TTC549 (cell line): ENCODE data around the gene FTO.

ENCODE experiments used
- FAIRE-seq: peaks from 2 replicates; lab custom pipeline; 2012; peaks lifted over from hg19 to GRCh38; lab: Jason Lieb, UNC

FTO gene

GRCh38 chr16:53901408-53901807 is 197.5 kb downstream of the FTO start:
- no peak for FAIRE-seq

GRCh38 chr16:53904533-53904932 is 200.6 kb downstream of the FTO start:
- no peak for FAIRE-seq

DNA sequence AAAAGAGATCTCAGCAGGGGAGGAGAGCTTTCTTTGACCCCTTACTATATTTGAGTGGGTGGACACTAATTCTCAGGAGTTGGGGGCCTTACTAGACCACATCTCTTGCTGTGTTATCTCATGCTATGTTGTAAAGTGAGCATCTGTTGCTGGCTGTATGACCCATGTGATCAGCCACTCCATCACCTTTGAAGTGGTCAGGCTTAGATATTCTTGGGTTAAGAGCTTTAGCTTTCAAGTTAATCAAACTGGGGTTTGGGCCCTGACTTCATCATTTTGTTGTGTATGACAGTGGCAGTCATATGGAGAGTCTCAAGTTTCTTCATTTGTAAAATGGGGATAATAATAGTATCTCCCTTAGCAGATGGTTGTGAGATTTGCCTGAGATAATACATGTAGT is 201.1 kb downstream of the FTO start:
- FAIRE-seq, result no peak

- FAIRE-seq, result no peak
Observed at GRCh38 chr16:53908731-53909130, 204.8 kb downstream of the FTO start.

- no peak for FAIRE-seq
Observed at GRCh38 chr16:53910990-53911389, 207.0 kb downstream of the FTO start.

GRCh38 chr16:53911513-53911912 is 207.6 kb downstream of the FTO start:
- no peak for FAIRE-seq

- FAIRE-seq, result no peak
Observed at GRCh38 chr16:53912155-53912554, 208.2 kb downstream of the FTO start.

DNA sequence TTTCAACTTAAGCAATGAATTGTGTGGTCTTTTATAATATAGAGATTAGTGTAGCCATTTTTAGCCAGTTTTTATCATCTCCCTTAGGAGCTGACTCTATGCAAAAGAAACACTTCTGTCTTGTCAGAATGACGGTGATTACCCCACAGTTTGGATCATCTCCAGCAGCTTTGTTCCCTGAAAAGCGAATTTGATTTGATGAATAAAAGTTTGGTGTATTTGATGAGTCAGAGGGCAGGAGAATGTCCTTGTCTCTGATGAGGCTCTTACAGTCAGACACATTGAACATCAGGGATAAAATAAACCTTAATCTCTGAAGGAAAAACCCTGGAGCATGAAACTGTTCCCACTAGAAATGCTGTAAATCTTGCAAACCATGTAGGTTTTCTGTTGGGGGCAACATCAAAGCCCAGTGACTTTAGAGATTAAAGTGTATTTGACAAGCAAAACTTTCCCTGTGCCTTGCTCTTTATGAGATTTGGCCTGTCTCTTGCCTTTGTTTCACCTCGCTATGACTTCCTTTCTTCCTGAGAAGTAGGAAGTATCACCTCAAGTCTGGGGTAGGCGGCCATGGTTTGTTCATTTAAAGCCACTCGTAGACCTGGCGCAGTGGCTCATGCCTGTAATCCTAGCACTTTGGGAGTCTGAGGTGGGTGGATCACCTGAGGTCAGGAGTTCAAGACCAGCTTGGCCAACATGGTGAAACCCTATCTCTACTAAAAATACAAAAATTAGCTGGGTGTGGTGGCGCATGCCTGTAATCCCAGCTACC is 209.3 kb downstream of the FTO start:
- no peak for FAIRE-seq

GRCh38 chr16:53913920-53914319 is 210.0 kb downstream of the FTO start:
- no peak for FAIRE-seq

DNA sequence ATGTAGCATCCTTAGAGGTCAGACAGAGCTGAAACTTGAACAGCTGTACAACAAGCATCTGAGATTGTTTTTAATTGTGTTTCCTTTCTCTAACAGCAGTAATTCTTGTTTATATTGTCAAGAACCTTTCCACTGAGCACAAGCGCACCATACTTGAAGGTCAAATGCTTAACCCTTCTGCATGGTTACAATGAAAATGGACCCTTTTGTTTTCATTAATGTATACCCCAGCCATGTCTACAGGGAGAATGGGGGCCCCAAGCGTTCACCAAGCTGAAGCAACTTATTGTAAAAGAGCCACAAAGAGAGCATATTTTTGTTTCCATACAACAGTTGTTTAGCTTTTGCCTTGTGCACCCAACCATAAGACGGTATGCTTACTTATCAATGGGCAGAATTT is 210.8 kb downstream of the FTO start:
- no peak for FAIRE-seq

DNA sequence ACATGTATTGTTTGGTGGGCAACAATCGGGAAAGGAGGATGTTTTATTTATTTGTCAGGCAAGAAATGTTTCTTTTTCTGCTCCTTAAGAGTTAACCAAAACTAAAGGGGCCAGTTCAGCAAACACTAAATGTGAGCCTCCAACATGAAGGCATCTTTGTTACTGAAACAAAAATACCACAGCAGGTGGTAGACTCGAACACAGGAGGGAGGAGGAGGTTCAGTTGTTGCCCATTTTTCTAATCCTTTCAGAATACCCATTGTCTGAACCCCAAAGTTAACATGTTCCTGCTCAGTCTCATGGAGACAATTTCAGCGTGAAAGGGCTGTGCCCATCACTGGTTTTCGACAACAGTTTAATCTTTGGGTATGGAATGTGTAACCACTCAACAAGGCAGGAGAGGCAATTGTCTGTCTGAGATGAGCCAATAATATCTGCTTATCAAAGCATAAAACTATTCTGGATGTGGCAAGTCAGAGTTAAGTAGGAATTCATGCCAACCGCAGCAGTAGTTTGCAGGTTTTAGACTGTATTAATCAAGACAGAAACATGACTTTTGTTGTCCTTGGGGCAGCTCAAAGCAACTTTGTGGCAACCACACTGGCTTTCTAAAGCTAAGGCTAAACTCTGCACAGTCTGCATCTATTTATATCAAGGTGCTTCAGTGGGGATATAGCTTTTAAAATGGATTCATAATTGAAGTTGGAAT is 211.7 kb downstream of the FTO start:
- no peak for FAIRE-seq

GRCh38 chr16:53920988-53921387 is 217.0 kb downstream of the FTO start:
- no peak for FAIRE-seq

DNA sequence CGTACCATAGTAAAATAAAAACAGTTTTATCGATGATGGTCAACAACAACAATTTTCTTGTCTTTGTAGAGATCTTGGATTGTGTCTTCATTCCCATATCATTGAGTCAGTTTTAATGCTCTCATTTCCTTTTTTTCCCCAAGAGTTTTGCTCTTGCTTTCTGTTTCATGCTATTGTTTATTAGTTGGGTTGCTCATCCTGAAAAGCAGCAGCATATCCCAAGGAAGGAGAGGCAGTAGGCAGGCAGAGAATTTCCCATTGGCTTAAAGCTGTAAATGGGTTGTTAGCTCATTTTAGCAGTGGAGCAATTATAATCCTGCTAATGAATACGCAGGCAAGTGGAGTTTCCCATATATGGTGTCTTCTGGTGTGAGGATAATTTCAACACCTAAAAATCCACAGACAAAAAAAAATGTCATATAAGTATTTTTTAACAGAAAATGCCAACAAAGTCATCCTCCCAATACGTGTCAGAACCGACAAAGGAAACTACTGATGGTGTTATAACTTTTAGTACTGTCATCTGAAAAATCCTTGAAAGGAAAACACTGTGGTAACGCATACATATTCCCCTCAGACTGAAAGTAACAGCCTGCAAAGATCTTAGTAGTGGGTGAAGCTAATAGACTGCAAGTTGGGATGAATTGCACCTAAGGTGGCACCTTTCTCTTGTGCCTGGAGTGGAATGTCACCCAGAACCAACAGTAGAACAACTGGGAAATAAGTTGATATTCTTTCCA is 218.3 kb downstream of the FTO start:
- no peak for FAIRE-seq

DNA sequence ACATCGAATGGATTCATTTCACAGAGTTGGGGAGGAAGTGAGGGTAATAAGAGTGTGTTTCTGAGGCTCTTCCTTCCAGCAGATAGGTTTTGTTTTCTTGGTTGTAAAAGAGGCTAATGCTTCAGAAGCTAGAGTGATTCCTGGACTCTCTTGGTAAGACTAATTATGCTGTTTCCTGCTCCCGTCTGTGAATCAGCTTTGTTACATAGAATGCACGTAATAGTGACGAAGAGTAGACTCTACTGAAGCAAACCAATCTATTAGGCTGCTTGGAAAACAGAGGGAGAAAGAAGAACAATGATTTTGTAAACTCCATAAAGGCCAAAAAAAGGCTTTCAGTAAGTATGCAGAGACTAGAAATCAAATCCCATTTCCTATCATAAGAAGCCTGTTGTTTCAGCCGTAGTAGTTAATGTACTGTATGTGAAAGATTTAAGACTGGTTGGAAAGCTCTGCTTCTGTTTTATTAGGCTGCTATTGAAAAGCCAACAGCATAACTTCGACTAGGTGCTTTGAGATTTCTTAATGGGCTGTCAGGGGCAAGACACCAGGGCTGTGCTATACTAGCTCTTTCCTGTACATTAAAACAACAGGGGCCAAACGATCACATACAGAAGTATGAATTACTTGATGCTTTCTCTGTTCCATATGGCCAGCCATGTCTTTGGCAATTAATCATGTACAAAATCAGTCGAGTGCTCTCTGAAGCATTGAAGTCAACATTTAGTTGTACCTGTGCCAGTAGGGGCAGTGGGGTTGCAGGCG is 219.0 kb downstream of the FTO start:
- no peak for FAIRE-seq

DNA sequence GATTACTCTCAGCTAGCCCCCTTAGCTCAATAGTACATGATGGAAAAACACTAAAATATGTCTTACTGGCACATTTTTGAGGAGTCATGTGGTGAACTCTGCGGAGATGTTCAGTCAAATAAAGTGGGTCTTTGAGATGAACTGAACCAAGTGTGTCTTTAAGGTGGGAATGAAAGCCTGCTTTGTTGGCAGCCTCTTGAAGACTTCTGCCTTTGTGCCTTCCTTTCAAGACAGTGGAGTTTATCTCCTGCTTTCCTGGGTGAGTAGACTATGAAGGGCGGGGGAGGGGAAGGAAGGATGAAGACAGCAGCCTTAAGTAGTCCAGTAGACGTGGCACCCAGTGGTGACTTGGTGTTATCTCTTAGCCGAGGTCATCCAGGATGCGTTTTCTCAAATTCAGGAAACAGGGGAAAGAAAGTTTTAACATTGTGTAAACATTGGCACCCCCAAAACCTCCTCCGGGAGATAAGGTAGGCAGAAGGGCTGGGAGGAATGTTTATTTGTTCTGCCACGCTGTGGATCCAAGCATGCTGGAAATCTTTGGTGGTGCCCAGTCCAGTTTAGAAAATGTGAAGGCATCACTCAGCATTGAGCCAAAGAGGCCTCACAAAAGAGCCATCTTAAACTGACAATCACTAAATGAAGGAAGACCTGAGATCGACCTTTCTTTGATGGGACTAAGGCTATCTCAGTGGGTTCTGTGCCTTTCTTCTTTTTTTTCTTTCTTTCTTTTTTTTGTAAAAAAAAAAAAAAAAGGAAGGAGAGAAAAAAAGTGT is 220.6 kb downstream of the FTO start:
- no peak for FAIRE-seq

- no peak for FAIRE-seq
Observed at GRCh38 chr16:53925107-53925410, 221.1 kb downstream of the FTO start.

- FAIRE-seq, result no peak
Observed at GRCh38 chr16:53925526-53925925, 221.6 kb downstream of the FTO start.

DNA sequence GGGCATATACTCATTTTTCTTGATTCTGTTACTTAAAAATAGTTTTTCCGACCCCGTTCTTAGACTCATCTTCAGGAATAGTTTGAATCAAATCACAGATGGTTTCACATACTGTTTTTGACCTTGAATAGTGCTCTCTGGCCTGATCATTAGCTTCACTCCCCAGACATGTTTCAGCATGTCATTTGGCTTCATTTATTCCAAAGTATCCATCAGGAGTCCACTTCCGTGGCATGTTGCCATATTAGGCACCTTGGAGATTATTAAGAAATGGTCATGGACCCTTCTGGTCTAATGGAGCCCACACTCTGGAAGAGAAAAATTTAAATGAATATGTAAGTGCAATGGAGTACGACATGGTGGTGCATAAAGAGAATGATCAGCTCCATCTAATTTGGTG is 222.3 kb downstream of the FTO start:
- FAIRE-seq, result no peak

DNA sequence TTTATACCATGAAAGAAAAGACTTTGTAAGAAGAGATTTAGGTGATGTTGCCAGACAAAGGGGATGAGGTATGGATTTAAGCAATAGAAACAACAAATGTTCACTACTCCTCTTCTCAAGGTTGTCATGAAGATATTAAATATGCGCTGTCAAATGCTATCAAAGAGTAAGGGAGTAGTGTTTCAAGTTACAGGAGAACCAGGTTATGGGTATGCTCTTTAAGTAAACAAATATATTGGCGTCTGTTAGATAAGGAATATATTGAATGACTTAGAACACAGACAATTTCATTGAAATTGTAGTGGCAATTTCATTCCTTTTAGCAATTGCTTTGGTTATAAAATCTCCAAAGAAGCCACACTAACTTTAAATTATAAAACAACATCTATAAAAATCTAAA is 229.0 kb downstream of the FTO start:
- no peak for FAIRE-seq

GRCh38 chr16:53933407-53933806 is 229.5 kb downstream of the FTO start:
- no peak for FAIRE-seq

- no peak for FAIRE-seq
Observed at GRCh38 chr16:53936052-53936451, 232.1 kb downstream of the FTO start.

- FAIRE-seq, result no peak
Observed at GRCh38 chr16:53936529-53936928, 232.6 kb downstream of the FTO start.
